SK-N-SH treated with all-trans-retinoic acid at 6 μM for 48 hours (cell line): ENCODE measurements around the gene RASA3.

Source experiments
- ATAC-seq: fragments of 200-7000 bp; cut with Tn5 transposase; 3 replicates; pipeline ENCODE4 v1.9.1; 2020; ENCODE audit warnings: mild to moderate bottlenecking, moderate library complexity
- ARNTL ChIP-seq: fragments of 450-650 bp; formaldehyde crosslinking; IDR thresholded peaks from 2 replicates; pipeline ENCODE4 v1.5.0; 2020; ENCODE audit warnings: low read depth, mild to moderate bottlenecking, moderate library complexity, borderline replicate concordance
- BACH2 ChIP-seq: fragments of 250-450 bp; sonication (Bioruptor Pico); IDR thresholded peaks from 2 replicates; pipeline ENCODE4 v1.9.0; 2021; ENCODE audit warnings: mild to moderate bottlenecking, borderline replicate concordance
- ESRRG ChIP-seq: fragments of 250-450 bp; sonication (Bioruptor Pico); IDR thresholded peaks from 2 replicates; pipeline ENCODE4 v1.6.1; 2021; ENCODE audit warnings: mild to moderate bottlenecking
- GLIS3 ChIP-seq: fragments of 250-450 bp; sonication (Bioruptor Pico); IDR thresholded peaks from 2 replicates; pipeline ENCODE4 v1.5.0; 2020; ENCODE audit warnings: mild to moderate bottlenecking, moderate library complexity
- ISL1 ChIP-seq: fragments of 250-450 bp; sonication (Bioruptor Pico); IDR thresholded peaks from 2 replicates; pipeline ENCODE4 v2.1.2; 2022; ENCODE audit warnings: mild to moderate bottlenecking, moderate library complexity
- OSR1 ChIP-seq: fragments of 250-450 bp; sonication (Bioruptor Pico); IDR thresholded peaks from 2 replicates; pipeline ENCODE4 v1.8.0; 2022; ENCODE audit warnings: moderate library complexity, mild to moderate bottlenecking, inconsistent platforms
- PPARA ChIP-seq: fragments of 250-450 bp; sonication (Bioruptor Pico); IDR thresholded peaks from 2 replicates; pipeline ENCODE4 v1.5.0; 2020; ENCODE audit warnings: mild to moderate bottlenecking, borderline replicate concordance
- RARB ChIP-seq: fragments of 250-450 bp; sonication (Bioruptor Pico); IDR thresholded peaks from 2 replicates; pipeline ENCODE4 v1.8.0; 2021; ENCODE audit warnings: mild to moderate bottlenecking, moderate library complexity
- SNAI2 ChIP-seq: fragments of 250-450 bp; sonication (Bioruptor Pico); IDR thresholded peaks from 2 replicates; pipeline ENCODE4 v1.5.0; 2020; ENCODE audit warnings: mild to moderate bottlenecking, moderate library complexity
- TOX ChIP-seq: fragments of 250-450 bp; sonication (Bioruptor Pico); IDR thresholded peaks from 2 replicates; pipeline ENCODE4 v1.8.0; 2021; ENCODE audit warnings: mild to moderate bottlenecking, moderate library complexity, borderline replicate concordance
- ZC3H10 ChIP-seq: fragments of 250-450 bp; sonication (Bioruptor Pico); IDR thresholded peaks from 2 replicates; pipeline ENCODE4 v1.5.1; 2021; ENCODE audit warnings: mild to moderate bottlenecking, moderate library complexity
- ZFP3 ChIP-seq: fragments of 250-450 bp; sonication (Bioruptor Pico); IDR thresholded peaks from 2 replicates; pipeline ENCODE4 v1.5.0; 2020; ENCODE audit warnings: mild to moderate bottlenecking, moderate library complexity
- ZFP30 ChIP-seq: fragments of 450-650 bp; formaldehyde crosslinking; IDR thresholded peaks from 2 replicates; pipeline ENCODE4 v1.5.0; 2022; ENCODE audit warnings: mild to moderate bottlenecking, moderate library complexity
- ZNF565 ChIP-seq: fragments of 450-650 bp; formaldehyde crosslinking; conservative IDR thresholded peaks from 2 replicates; pipeline ENCODE4 v1.5.0; 2020; ENCODE audit warnings: low read depth, mild to moderate bottlenecking, moderate library complexity
- ZNF70 ChIP-seq: fragments of 450-650 bp; formaldehyde crosslinking; IDR thresholded peaks from 2 replicates; pipeline ENCODE4 v1.5.0; 2020; ENCODE audit warnings: mild to moderate bottlenecking, moderate library complexity
- ZNF8 ChIP-seq: fragments of 450-650 bp; formaldehyde crosslinking; IDR thresholded peaks from 2 replicates; pipeline ENCODE4 v1.5.0; 2020; ENCODE audit warnings: mild to moderate bottlenecking, moderate library complexity
- TF ChIP-seq, protein P1 (sequence below): fragments of 250-450 bp; sonication (Bioruptor Pico); IDR thresholded peaks from 2 replicates; pipeline ENCODE4 v1.8.0; 2021; ENCODE audit warnings: low read depth, mild to moderate bottlenecking, moderate library complexity, borderline replicate concordance
- TF ChIP-seq, protein P2 (sequence below): fragments of 250-450 bp; sonication (Bioruptor Pico); IDR thresholded peaks from 2 replicates; pipeline ENCODE4 v1.8.0; 2020; ENCODE audit warnings: mild to moderate bottlenecking, moderate library complexity, borderline replicate concordance
- TF ChIP-seq, protein P3 (sequence below): fragments of 250-450 bp; sonication (Bioruptor Pico); IDR thresholded peaks from 2 replicates; pipeline ENCODE4 v1.5.1; 2021; ENCODE audit warnings: mild to moderate bottlenecking, moderate library complexity
- TF ChIP-seq, protein P4 (sequence below): fragments of 250-450 bp; sonication (Bioruptor Pico); IDR thresholded peaks from 2 replicates; pipeline ENCODE4 v1.5.0; 2020; ENCODE audit warnings: mild to moderate bottlenecking, moderate library complexity
- TF ChIP-seq, protein P5 (sequence below): fragments of 250-450 bp; sonication (Bioruptor Pico); IDR thresholded peaks from 2 replicates; pipeline ENCODE4 v1.5.1; 2020; ENCODE audit warnings: low read depth, mild to moderate bottlenecking, moderate library complexity

Gene RASA3

DNA sequence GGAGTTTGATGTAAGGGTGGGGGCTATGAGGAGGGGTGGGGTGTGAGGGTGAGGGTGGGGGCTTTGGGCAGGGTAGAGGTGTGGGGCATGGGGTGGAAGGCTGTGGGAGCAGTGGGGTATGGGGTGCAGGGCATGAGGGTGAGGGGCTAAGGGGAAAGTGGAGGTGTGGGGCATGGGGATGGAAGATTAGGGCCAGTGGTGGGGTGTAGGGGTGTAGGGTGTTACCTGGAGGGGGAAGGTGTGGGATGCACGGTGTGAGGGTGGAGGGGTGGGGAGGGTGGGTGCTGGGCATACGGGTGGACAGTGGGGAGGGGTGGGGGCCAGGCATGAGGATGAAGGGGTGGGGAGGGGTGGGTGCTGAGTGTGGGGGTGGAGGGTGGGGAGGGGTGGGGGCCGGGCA, 22.9 kb upstream of the RASA3 start:
- ATAC-seq = no peak
- TF ChIP-seq, protein P1, sequence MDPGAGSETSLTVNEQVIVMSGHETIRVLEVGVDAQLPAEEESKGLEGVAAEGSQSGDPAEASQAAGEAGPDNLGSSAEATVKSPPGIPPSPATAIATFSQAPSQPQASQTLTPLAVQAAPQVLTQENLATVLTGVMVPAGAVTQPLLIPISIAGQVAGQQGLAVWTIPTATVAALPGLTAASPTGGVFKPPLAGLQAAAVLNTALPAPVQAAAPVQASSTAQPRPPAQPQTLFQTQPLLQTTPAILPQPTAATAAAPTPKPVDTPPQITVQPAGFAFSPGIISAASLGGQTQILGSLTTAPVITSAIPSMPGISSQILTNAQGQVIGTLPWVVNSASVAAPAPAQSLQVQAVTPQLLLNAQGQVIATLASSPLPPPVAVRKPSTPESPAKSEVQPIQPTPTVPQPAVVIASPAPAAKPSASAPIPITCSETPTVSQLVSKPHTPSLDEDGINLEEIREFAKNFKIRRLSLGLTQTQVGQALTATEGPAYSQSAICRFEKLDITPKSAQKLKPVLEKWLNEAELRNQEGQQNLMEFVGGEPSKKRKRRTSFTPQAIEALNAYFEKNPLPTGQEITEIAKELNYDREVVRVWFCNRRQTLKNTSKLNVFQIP (CRISPR knock-in tag) = no peak
- TF ChIP-seq SNAI2 (CRISPR knock-in tag) (no peak), OSR1 (CRISPR knock-in tag) (no peak), ZFP30 (CRISPR knock-in tag) (no peak), ARNTL (no peak), RARB (CRISPR knock-in tag) (no peak), GLIS3 (CRISPR knock-in tag) (no peak), ZFP3 (CRISPR knock-in tag) (no peak), TOX (no peak), ZC3H10 (CRISPR knock-in tag) (no peak), ZNF565 (CRISPR knock-in tag) (no peak), ZNF70 (CRISPR knock-in tag) (no peak), PPARA (CRISPR knock-in tag) (no peak), ISL1 (CRISPR knock-in tag) (no peak)
- TF ChIP-seq, protein P2, sequence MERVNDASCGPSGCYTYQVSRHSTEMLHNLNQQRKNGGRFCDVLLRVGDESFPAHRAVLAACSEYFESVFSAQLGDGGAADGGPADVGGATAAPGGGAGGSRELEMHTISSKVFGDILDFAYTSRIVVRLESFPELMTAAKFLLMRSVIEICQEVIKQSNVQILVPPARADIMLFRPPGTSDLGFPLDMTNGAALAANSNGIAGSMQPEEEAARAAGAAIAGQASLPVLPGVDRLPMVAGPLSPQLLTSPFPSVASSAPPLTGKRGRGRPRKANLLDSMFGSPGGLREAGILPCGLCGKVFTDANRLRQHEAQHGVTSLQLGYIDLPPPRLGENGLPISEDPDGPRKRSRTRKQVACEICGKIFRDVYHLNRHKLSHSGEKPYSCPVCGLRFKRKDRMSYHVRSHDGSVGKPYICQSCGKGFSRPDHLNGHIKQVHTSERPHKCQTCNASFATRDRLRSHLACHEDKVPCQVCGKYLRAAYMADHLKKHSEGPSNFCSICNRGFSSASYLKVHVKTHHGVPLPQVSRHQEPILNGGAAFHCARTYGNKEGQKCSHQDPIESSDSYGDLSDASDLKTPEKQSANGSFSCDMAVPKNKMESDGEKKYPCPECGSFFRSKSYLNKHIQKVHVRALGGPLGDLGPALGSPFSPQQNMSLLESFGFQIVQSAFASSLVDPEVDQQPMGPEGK (CRISPR knock-in tag) = no peak
- TF ChIP-seq, protein P3, sequence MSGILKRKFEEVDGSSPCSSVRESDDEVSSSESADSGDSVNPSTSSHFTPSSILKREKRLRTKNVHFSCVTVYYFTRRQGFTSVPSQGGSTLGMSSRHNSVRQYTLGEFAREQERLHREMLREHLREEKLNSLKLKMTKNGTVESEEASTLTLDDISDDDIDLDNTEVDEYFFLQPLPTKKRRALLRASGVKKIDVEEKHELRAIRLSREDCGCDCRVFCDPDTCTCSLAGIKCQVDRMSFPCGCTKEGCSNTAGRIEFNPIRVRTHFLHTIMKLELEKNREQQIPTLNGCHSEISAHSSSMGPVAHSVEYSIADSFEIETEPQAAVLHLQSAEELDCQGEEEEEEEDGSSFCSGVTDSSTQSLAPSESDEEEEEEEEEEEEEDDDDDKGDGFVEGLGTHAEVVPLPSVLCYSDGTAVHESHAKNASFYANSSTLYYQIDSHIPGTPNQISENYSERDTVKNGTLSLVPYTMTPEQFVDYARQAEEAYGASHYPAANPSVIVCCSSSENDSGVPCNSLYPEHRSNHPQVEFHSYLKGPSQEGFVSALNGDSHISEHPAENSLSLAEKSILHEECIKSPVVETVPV (CRISPR knock-in tag) = no peak
- TF ChIP-seq, all 23 proteins: peak for 0

DNA sequence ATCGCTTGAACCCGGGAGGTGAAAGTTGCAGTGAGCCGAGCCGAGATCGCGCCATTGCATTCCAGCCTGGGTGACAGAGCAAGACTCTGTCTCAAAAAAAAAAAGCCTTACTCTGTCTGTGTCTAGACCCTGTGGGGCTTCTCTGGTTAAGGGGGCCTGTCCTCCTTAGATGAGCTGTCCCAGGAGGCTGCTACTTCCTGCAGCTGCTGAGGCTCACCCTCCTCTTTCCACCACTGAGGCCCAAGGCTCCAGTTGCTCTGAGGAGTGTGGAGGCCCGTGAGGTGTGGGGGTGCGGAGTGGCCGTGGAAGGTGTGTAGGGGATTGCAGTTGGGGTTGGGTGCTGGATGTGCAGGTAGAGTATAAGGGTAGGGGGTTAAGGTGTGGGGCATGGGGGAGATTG, 22.1 kb upstream of the RASA3 start:
- TF ChIP-seq ESRRG (CRISPR knock-in tag) (no peak), TOX (no peak), PPARA (CRISPR knock-in tag) (no peak), ARNTL (no peak), OSR1 (CRISPR knock-in tag) (no peak), GLIS3 (CRISPR knock-in tag) (no peak), BACH2 (no peak), RARB (CRISPR knock-in tag) (no peak), ZNF8 (CRISPR knock-in tag) (no peak), ZNF565 (CRISPR knock-in tag) (no peak), ISL1 (CRISPR knock-in tag) (no peak), ZC3H10 (CRISPR knock-in tag) (no peak), ZNF70 (CRISPR knock-in tag) (no peak)
- TF ChIP-seq, protein P2 (CRISPR knock-in tag) = no peak
- TF ChIP-seq, protein P3 (CRISPR knock-in tag) = no peak
- TF ChIP-seq, protein P4, sequence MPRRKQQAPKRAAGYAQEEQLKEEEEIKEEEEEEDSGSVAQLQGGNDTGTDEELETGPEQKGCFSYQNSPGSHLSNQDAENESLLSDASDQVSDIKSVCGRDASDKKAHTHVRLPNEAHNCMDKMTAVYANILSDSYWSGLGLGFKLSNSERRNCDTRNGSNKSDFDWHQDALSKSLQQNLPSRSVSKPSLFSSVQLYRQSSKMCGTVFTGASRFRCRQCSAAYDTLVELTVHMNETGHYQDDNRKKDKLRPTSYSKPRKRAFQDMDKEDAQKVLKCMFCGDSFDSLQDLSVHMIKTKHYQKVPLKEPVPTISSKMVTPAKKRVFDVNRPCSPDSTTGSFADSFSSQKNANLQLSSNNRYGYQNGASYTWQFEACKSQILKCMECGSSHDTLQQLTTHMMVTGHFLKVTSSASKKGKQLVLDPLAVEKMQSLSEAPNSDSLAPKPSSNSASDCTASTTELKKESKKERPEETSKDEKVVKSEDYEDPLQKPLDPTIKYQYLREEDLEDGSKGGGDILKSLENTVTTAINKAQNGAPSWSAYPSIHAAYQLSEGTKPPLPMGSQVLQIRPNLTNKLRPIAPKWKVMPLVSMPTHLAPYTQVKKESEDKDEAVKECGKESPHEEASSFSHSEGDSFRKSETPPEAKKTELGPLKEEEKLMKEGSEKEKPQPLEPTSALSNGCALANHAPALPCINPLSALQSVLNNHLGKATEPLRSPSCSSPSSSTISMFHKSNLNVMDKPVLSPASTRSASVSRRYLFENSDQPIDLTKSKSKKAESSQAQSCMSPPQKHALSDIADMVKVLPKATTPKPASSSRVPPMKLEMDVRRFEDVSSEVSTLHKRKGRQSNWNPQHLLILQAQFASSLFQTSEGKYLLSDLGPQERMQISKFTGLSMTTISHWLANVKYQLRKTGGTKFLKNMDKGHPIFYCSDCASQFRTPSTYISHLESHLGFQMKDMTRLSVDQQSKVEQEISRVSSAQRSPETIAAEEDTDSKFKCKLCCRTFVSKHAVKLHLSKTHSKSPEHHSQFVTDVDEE = no peak
- TF ChIP-seq, protein P5, sequence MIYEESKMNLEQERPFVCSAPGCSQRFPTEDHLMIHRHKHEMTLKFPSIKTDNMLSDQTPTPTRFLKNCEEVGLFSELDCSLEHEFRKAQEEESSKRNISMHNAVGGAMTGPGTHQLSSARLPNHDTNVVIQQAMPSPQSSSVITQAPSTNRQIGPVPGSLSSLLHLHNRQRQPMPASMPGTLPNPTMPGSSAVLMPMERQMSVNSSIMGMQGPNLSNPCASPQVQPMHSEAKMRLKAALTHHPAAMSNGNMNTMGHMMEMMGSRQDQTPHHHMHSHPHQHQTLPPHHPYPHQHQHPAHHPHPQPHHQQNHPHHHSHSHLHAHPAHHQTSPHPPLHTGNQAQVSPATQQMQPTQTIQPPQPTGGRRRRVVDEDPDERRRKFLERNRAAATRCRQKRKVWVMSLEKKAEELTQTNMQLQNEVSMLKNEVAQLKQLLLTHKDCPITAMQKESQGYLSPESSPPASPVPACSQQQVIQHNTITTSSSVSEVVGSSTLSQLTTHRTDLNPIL (CRISPR knock-in tag) = no peak
- TF ChIP-seq, protein P1 (CRISPR knock-in tag) = no peak
- no peak for ATAC-seq
